GM12878 (cell line): ENCODE measurements around the gene DHX30. TPM values are rescaled to one million over a fixed set of nuclear protein-coding genes. Genes with fewer than 3 reads are reported as not detected.

Experiments
- ATAC-seq: fragments of 200-7000 bp; cut with Tn5 transposase; 3 replicates; pipeline ENCODE4 v1.9.1; 2020; ENCODE audit warnings: mild to moderate bottlenecking, moderate library complexity
- BruUV-seq: library from RNA; stranded (reverse); fragments of 400-500 nt; replicated peaks from 2 replicates; lab custom pipeline; 2021; lab: Mats Ljungman, UMichigan
- CTCF ChIA-PET: fragments of 300-600 bp; sonication (Branson Sonifier 250); formaldehyde crosslinking; extraction: SDS; loops from one replicate; lab custom pipeline; 2021; ENCODE audit warnings: inconsistent platforms; lab: Yijun Ruan, JAX
- POLR2A ChIA-PET: fragments of 350-600 bp; formaldehyde crosslinking; extraction: SDS; loops from one replicate; lab custom pipeline; 2021; ENCODE audit warnings: inconsistent platforms; lab: Charles Lee
- RAD21 ChIA-PET: fragments of 300-600 bp; sonication (Branson Sonifier 250); formaldehyde crosslinking; loops from one replicate; lab custom pipeline; 2023; ENCODE audit warnings: antibody characterized with exemption; ENCODE audit not compliant: unreplicated experiment; lab: Charles Lee
- SMC1A ChIA-PET: fragments of 300-600 bp; sonication (Branson Sonifier 250); formaldehyde crosslinking; loops from one replicate; lab custom pipeline; 2023; ENCODE audit not compliant: unreplicated experiment, uncharacterized antibody; lab: Charles Lee
- DNase-seq: peaks from one replicate; pipeline ENCODE4 v3.0.0-alpha.2; 2011; ENCODE audit warnings: low read depth, low spot score
- FAIRE-seq: peaks from 3 replicates; lab custom pipeline; 2011; peaks lifted over from hg19 to GRCh38; lab: Jason Lieb, UNC
- H2AFZ ChIP-seq: 2 replicates; pipeline ENCODE4 v1.6.0; 2011; ENCODE audit warnings: low read depth, low read length, control low read depth; ENCODE audit not compliant: control insufficient read depth
- H3K27ac ChIP-seq: 2 replicates; pipeline ENCODE4 v1.5.1; 2011; ENCODE audit warnings: control low read depth; ENCODE audit not compliant: control insufficient read depth, insufficient read depth
- H3K27me3 ChIP-seq, 2 experiments: replicated peaks in 1 of 2; 2 replicates each; pipeline versions ENCODE4 v1.6.0 to v1.6.1; 2011; ENCODE audit warnings: low read length in 1 of 2; ENCODE audit not compliant: control insufficient read depth in 2 of 2, insufficient read depth in 2 of 2
- H3K36me3 ChIP-seq, 2 experiments: 2 replicates each; pipeline ENCODE4 v1.5.1; 2011; ENCODE audit warnings: low read length in 1 of 2; ENCODE audit not compliant: control insufficient read depth in 2 of 2, insufficient read depth in 2 of 2
- H3K4me1 ChIP-seq: 2 replicates; pipeline ENCODE4 v1.6.1; 2011; ENCODE audit warnings: mild to moderate bottlenecking, low read length, moderate library complexity, mixed read lengths; ENCODE audit not compliant: control insufficient read depth, insufficient read depth
- H3K4me2 ChIP-seq: 2 replicates; pipeline ENCODE4 v1.6.0; 2011; ENCODE audit warnings: control low read depth; ENCODE audit not compliant: control insufficient read depth, insufficient read depth
- H3K4me3 ChIP-seq: fragments of 200-600 bp; sonication (generic); 2 replicates; pipeline ENCODE4 v1.5.1; 2016
- H3K79me2 ChIP-seq: 2 replicates; pipeline ENCODE4 v1.6.0; 2011; ENCODE audit warnings: low read length; ENCODE audit not compliant: control insufficient read depth, insufficient read depth
- H3K9ac ChIP-seq: 2 replicates; pipeline ENCODE4 v1.8.0; 2011; ENCODE audit warnings: low read length, control low read depth, mixed read lengths; ENCODE audit not compliant: control insufficient read depth, insufficient read depth
- H3K9me3 ChIP-seq: replicated peaks from 3 replicates; pipeline ENCODE4 v1.5.1; 2011; ENCODE audit warnings: mild to moderate bottlenecking, low read length; ENCODE audit not compliant: control insufficient read depth, insufficient read depth
- H4K20me1 ChIP-seq: 2 replicates; pipeline ENCODE4 v1.6.0; 2011; ENCODE audit not compliant: control insufficient read depth, insufficient read depth
- CEBPZ ChIP-seq: fragments of 150-350 bp; IDR thresholded peaks from 2 replicates; pipeline ENCODE4 v1.6.1; 2016; ENCODE audit warnings: low read depth, low read length
- EP300 ChIP-seq, 2 experiments: fragments of 150-350 bp in 1 of 2; IDR thresholded peaks; 2 replicates each; pipeline ENCODE4 v1.6.1; 2011 to 2012; ENCODE audit warnings: low read depth in 2 of 2, low read length in 2 of 2, borderline replicate concordance in 1 of 2, improper control_type of control experiment in 1 of 2, inconsistent platforms in 1 of 2; ENCODE audit not compliant: control insufficient read depth in 1 of 2
- HCFC1 ChIP-seq: fragments of 150-350 bp; IDR thresholded peaks from 2 replicates; pipeline ENCODE4 v1.6.1; 2014; ENCODE audit warnings: low read length
- IKZF1 ChIP-seq: fragments of 450-650 bp; conservative IDR thresholded peaks from 2 replicates; pipeline ENCODE4 v1.6.1; 2017; ENCODE audit warnings: antibody characterized with exemption, mild to moderate bottlenecking
- KLF5 ChIP-seq: fragments of 450-650 bp; IDR thresholded peaks from 2 replicates; pipeline ENCODE4 v1.6.1; 2014; ENCODE audit warnings: mild to moderate bottlenecking; ENCODE audit not compliant: partially characterized antibody
- MYC ChIP-seq: IDR thresholded peaks from 2 replicates; pipeline ENCODE4 v1.6.1; 2011; ENCODE audit warnings: mild to moderate bottlenecking, low read length, moderate library complexity, inconsistent platforms; ENCODE audit not compliant: insufficient read depth, insufficient replicate concordance, insufficient read length, severe bottlenecking
- POLR2A ChIP-seq: IDR thresholded peaks from 2 replicates; pipeline ENCODE4 v1.6.1; 2011; ENCODE audit warnings: low read depth, mild to moderate bottlenecking, low read length
- RBBP5 ChIP-seq: fragments of 200-600 bp; sonication (generic); conservative IDR thresholded peaks from 2 replicates; pipeline ENCODE4 v1.6.1; 2016
- SPI1 ChIP-seq: IDR thresholded peaks from 2 replicates; pipeline ENCODE4 v1.6.1; 2011; ENCODE audit warnings: low read depth, mild to moderate bottlenecking, low read length, moderate library complexity, borderline replicate concordance; ENCODE audit not compliant: insufficient read depth
- SREBF2 ChIP-seq: IDR thresholded peaks from 2 replicates; pipeline ENCODE4 v1.6.1; 2012; ENCODE audit warnings: mild to moderate bottlenecking, low read length
- STAT1 ChIP-seq: fragments of 450-650 bp; conservative IDR thresholded peaks from 2 replicates; pipeline ENCODE4 v1.6.1; 2014; ENCODE audit warnings: antibody characterized with exemption, mild to moderate bottlenecking
- TBL1XR1 ChIP-seq: IDR thresholded peaks from 2 replicates; pipeline ENCODE4 v1.6.1; 2012; ENCODE audit warnings: low read depth, low read length, improper control_type of control experiment
- ZNF274 ChIP-seq: IDR thresholded peaks from one replicate; pipeline ENCODE4 v1.8.0; 2011; ENCODE audit not compliant: insufficient read length, insufficient read depth
- WGBS: methylation state at CpG from one replicate; pipeline ENCODE4 v1.1.6; 2016; ENCODE audit warnings: low lambda C conversion rate; ENCODE audit not compliant: insufficient replicate concordance, insufficient coverage; ENCODE audit errors: missing lambda C conversion rate; 5-methylcytosine and 5-hydroxymethylcytosine counted together
- in situ Hi-C: fragments of 300-500 bp; cut with MboI; formaldehyde crosslinking; loops from 9 replicates; pipeline ENCODE4 v1.14.3; 2018; ENCODE audit warnings: mixed read lengths
- intact Hi-C: fragments of 100-400 bp; cut with micrococcal nuclease; formaldehyde crosslinking; loops from one replicate; pipeline ENCODE4 v1.14.2; 2022; ENCODE audit not compliant: unreplicated experiment
- polyA plus RNA-seq, 11 experiments: library from polyadenylated mRNA; depleted of rRNA in 4 of 11; unstranded in 6 of 11; stranded (reverse) in 5 of 11; fragments of >200 nt; fragmentation: Nextera tagmentation in 4 of 11; fragmentation: Illumina TruSeq in 1 of 11; extraction: Ambion mirVana in 4 of 11; extraction: Trizol in 1 of 11; gene quantifications; 1 replicate in 1 of 11; 2 replicates in 10 of 11; pipeline versions ENCODE4 v1.2.1 to v1.2.3, GENCODE V29; 2011 to 2016; ENCODE audit warnings: inconsistent platforms in 2 of 11, missing spikeins in 2 of 11, low read depth in 1 of 11
- total RNA-seq, 4 experiments: library from RNA; depleted of rRNA in 3 of 4; stranded (reverse); fragments of >200 nt in 3 of 4; fragmentation: Illumina TruSeq in 1 of 4; extraction: Trizol in 1 of 4; gene quantifications; 2 replicates each; pipeline versions ENCODE4 v1.2.1 to v1.2.3, GENCODE V29; 2013 to 2021

Gene DHX30
- total and polyA plus RNA-seq, 10 of the 15 experiments (the other 5 are each of a cell fraction or from before 2014, with no cell fraction given), result 9.5 to 75.3 (median 47.8) TPM

GRCh38 chr3:47761046-47761445 is 41.9 kb upstream of the DHX30 start:
- no peak for FAIRE-seq
- DNase-seq, result no peak
- Histone ChIP-seq H3K9ac (no peak overlapping the region), H3K27me3 (no peaks in the 10 kb centered on the region), H3K4me2 (no peak overlapping the region), H3K4me1 (peaks cover 3% of the 10 kb centered on the region), H3K27ac (no peak overlapping the region), H3K36me3 (peaks cover 5 to 11% of the 10 kb centered on the region in 2 experiments), H2AFZ (no peak overlapping the region), H3K9me3 (no peaks in the 10 kb centered on the region), H3K4me3 (no peak overlapping the region), H3K79me2 (peaks cover 35% of the 10 kb centered on the region), H4K20me1 (no peaks in the 10 kb centered on the region)
- SMC1A ChIA-PET, result interaction anchor here (0.8 to 1.8 kb wide), 2 partner anchors 13 to 45 kb away, joined by 3 read pairs; no protein-coding TSS in a partner anchor
- in situ Hi-C loops, result no loop called here
- WGBS, result 88% methylated on average over 4 of the region's 4 CpGs
- no TSS peak for BruUV-seq
- RAD21 ChIA-PET, result no interaction called here
- no peak for TF ChIP-seq KLF5
- no peak for TF ChIP-seq POLR2A
- TF ChIP-seq SPI1, result no peak
- no peak for TF ChIP-seq STAT1
- no peak for TF ChIP-seq TBL1XR1
- TF ChIP-seq CEBPZ, result no peak
- no peak for TF ChIP-seq MYC
- TF ChIP-seq ZNF274, result no peak
- TF ChIP-seq SREBF2, result no peak
- no peak for TF ChIP-seq HCFC1
- no peak for TF ChIP-seq IKZF1
- TF ChIP-seq EP300 (IDR thresholded peaks at IDR 0.05; ENCODE audit: borderline replicate concordance in 1 of 2, control insufficient read depth in 1 of 2, low read depth in 2 of 2, low read length in 2 of 2), result no peak
- no peak for TF ChIP-seq RBBP5
- no peak for ATAC-seq
- intact Hi-C loops, result no loop called here
- POLR2A ChIA-PET, result interaction anchor here (1.2 kb wide), 1 partner anchor 9 kb away, joined by 3 read pairs; no protein-coding TSS in a partner anchor
- CTCF ChIA-PET, result no interaction called here
